Mucosa of descending colon (tissue), 3 donors: Measurements from ENCODE around the gene PCDHB11. TPM values are rescaled to one million over a fixed set of nuclear protein-coding genes. Genes with fewer than 3 reads are reported as not detected.
"Not testable (repeated sequence)": the region's sequence is repeated elsewhere in the genome, so short reads cannot be mapped to it uniquely, and the experiment has no call there.

Experiments
- ATAC-seq: fragments of 200-7000 bp; cut with Tn5 transposase; one replicate; pipeline ENCODE4 v1.9.1; 2020; ENCODE audit warnings: mild to moderate bottlenecking, moderate library complexity
- DNase-seq, 3 donors: peaks; one replicate each; pipeline ENCODE4 v3.0.0-alpha.2; 2020
- H3K36me3 ChIP-seq: fragments of 200-600 bp; one replicate; pipeline ENCODE4 v1.8.0; 2021; ENCODE audit warnings: low read depth, mild to moderate bottlenecking
- H3K4me1 ChIP-seq: fragments of 200-600 bp; one replicate; pipeline ENCODE4 v1.8.0; 2021; ENCODE audit warnings: low read depth, mild to moderate bottlenecking
- H3K4me3 ChIP-seq: fragments of 200-600 bp; one replicate; pipeline ENCODE4 v1.8.0; 2021; ENCODE audit warnings: mild to moderate bottlenecking
- H3K9me3 ChIP-seq: fragments of 200-600 bp; one replicate; pipeline ENCODE4 v1.8.0; 2021; ENCODE audit warnings: mild to moderate bottlenecking
- intact Hi-C, 2 donors: fragments of 100-400 bp; cut with DNase I in 1 of 2; cut with micrococcal nuclease in 1 of 2; formaldehyde crosslinking; loops; one replicate each; pipeline versions ENCODE4 v1.11.0 to v1.11.1; 2022; cut with DNase I, micrococcal nuclease
- long read RNA-seq, 2 donors: library from polyadenylated mRNA; unstranded; transcript quantifications; one replicate each; pipeline ENCODE4 v2.0.0, GENCODE V29; 2019 to 2021
- total RNA-seq, 3 donors: library from RNA; stranded (reverse); fragmentation: NEBNext Ultra II Directional in 2 of 3; extraction: Animal tissue kit (Norgen Biotek cat#: 25700) in 2 of 3; gene quantifications; one replicate each; pipeline versions ENCODE4 v1.2.1 to v1.2.4, GENCODE V29; 2021 to 2023
- TF ChIP-seq, protein P1 (sequence below): fragments of 200-600 bp; IDR thresholded peaks from one replicate; pipeline ENCODE4 v1.8.0; 2022; ENCODE audit warnings: antibody characterized with exemption, mild to moderate bottlenecking
- donor health status: DM: no; HTN: no; CAD: no; lungs with moderate emphysema.
- donor health status: DM: no; HTN: no; CAD: no.
- donor health status: DM: no; HTN: yes; CAD: no.

Gene PCDHB11
- 1 to 10 TPM in 2 of 3 donors, under 1 TPM in 1; 0.55 to 5.8 (median 1.3) TPM for total RNA-seq
- long read RNA-seq, donor 1, result 0 reads
- long read RNA-seq, donor 2, result 0 reads

DNA sequence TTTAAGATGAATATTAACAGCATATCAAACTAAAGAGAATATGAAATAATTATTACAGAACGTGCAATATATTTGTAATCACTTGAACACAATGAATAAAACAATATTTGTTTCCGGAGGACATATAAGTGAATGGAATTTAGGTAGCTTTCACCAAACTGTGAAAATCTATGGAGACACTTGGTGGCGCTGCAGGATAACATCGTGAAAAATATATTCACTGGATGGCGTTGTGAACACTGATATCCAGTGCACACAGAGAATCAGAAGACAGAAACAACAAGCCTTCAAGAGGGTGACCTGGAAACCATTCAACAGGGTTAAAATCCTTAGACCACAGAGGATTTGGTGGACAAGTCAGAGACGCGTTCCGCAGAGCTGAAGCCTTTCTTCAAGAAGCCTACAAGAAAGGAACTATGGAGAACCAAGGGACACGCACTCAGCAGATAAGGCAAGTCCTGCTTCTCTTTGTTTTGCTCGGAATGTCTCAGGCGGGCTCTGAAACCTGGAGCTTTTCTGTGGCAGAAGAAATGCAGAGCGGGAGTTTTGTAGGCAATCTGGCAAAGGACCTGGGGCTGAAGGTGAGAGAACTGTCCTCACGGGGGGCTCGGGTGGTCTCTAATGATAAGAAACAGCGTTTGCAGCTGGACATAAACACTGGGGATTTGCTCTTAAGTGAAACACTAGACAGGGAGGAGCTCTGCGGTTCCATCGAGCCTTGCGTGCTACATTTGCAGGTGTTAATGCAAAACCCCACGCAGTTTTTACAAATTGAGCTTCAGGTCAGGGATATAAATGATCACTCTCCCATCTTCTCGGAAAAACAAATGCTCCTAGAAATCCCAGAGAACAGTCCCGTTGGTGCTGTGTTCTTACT, at the start of gene PCDHB11:
Gene PCDHB11 (plus strand): TSS at position 269 of the 877 bp plus-strand sequence. CDS start 148 bp downstream, at position 417.
- DNase-seq, result peak in 1 of 3 donors; percentile 11
- Histone ChIP-seq H3K4me1 (no peaks in the 10 kb centered on the region), H3K9me3 (peaks cover 62% of the 10 kb centered on the region), H3K4me3 (no peak within 1 kb of the TSS), H3K36me3 (no peaks in the 10 kb centered on the region)
- intact Hi-C loops, result no loop called here
- no peak for ATAC-seq
- TF ChIP-seq, protein P1, sequence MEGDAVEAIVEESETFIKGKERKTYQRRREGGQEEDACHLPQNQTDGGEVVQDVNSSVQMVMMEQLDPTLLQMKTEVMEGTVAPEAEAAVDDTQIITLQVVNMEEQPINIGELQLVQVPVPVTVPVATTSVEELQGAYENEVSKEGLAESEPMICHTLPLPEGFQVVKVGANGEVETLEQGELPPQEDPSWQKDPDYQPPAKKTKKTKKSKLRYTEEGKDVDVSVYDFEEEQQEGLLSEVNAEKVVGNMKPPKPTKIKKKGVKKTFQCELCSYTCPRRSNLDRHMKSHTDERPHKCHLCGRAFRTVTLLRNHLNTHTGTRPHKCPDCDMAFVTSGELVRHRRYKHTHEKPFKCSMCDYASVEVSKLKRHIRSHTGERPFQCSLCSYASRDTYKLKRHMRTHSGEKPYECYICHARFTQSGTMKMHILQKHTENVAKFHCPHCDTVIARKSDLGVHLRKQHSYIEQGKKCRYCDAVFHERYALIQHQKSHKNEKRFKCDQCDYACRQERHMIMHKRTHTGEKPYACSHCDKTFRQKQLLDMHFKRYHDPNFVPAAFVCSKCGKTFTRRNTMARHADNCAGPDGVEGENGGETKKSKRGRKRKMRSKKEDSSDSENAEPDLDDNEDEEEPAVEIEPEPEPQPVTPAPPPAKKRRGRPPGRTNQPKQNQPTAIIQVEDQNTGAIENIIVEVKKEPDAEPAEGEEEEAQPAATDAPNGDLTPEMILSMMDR, result no peak

- peaks cover 39% of the 10 kb centered on the region for H3K9me3 ChIP-seq
- no peak within 1 kb of the TSS for H3K4me3 ChIP-seq
- no peak for DNase-seq
- no peaks in the 10 kb centered on the region for H3K4me1 ChIP-seq
- no peaks in the 10 kb centered on the region for H3K36me3 ChIP-seq
- TF ChIP-seq, protein P1, result no peak
- intact Hi-C loops, result no loop called here
- ATAC-seq, result no peak
These were observed 49.6 kb upstream of the PCDHB11 start, which contains the start of gene PCDHB6 for GRCh38 chr5:141149812-141150211. Gene PCDHB6 (plus strand): TSS chr5:141150057. CDS start chr5:141150258, 201 bp downstream.

DNA sequence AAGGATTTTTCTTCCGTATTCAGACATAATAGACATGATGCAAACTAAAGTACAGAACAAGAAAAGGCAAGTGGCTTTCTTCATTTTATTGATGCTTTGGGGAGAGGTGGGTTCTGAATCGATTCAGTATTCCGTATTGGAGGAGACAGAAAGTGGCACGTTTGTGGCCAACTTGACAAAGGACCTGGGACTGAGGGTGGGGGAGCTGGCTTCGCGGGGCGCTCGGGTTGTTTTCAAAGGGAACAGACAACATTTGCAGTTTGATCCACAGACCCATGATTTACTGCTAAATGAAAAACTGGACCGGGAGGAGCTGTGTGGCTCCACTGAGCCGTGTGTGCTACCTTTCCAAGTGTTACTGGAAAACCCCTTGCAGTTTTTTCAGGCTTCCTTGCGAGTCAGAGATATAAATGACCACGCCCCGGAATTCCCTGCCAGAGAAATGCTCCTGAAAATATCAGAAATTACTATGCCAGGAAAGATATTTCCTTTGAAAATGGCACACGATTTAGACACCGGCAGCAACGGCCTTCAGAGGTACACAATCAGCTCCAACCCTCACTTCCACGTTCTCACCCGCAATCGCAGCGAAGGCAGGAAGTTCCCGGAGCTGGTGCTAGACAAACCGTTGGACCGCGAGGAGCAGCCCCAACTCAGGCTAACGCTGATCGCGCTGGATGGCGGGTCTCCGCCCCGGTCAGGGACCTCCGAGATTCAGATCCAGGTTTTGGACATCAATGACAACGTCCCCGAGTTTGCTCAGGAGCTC, 49.0 kb upstream of the PCDHB11 start:
- intact Hi-C loops, result no loop called here
- TF ChIP-seq, protein P1, result no peak
- DNase-seq, result no peak
- Histone ChIP-seq H3K4me3 (no peak overlapping the region), H3K36me3 (no peaks in the 10 kb centered on the region), H3K9me3 (peaks cover 41% of the 10 kb centered on the region), H3K4me1 (no peaks in the 10 kb centered on the region)
- ATAC-seq, result no peak

- TF ChIP-seq, protein P1, result no peak
- Histone ChIP-seq H3K36me3 (no peaks in the 10 kb centered on the region), H3K4me1 (no peaks in the 10 kb centered on the region), H3K9me3 (peaks cover 46% of the 10 kb centered on the region), H3K4me3 (no peak overlapping the region)
- ATAC-seq, result no peak
- no peak for DNase-seq
- intact Hi-C loops, result no loop called here
These were observed 48.5 kb upstream of the PCDHB11 start for GRCh38 chr5:141150993-141151325.

- intact Hi-C loops, result not testable (repeated sequence)
These were observed 47.8 kb upstream of the PCDHB11 start for GRCh38 chr5:141151632-141152031.

DNA sequence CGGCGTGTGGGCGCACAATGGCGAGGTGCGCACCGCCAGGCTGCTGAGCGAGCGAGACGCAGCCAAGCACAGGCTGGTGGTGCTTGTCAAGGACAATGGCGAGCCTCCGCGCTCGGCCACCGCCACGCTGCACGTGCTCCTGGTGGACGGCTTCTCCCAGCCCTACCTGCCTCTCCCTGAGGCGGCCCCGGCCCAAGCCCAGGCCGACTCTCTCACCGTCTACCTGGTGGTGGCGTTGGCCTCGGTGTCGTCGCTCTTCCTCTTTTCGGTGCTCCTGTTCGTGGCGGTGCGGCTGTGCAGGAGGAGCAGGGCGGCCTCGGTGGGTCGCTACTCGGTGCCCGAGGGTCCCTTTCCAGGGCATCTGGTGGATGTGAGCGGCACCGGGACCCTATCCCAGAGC, 47.3 kb upstream of the PCDHB11 start:
- DNase-seq, ATAC-seq, H3K36me3 ChIP-seq, H3K4me3 ChIP-seq, intact Hi-C loops, H3K4me1 ChIP-seq: not testable (repeated sequence)
- peaks cover 57% of the 10 kb centered on the region for H3K9me3 ChIP-seq

More at GRCh38 chr5:141151632-141152031, 47.8 kb upstream of the PCDHB11 start:
- ATAC-seq, DNase-seq, H3K36me3 ChIP-seq, H3K4me3 ChIP-seq, H3K4me1 ChIP-seq: not testable (repeated sequence)
- H3K9me3 ChIP-seq, result peaks cover 52% of the 10 kb centered on the region
